Measurements from ENCODE around the gene PKP3. TPM values are rescaled to one million over a fixed set of nuclear protein-coding genes. Genes with fewer than 3 reads are reported as not detected.

Gene PKP3
- total RNA-seq, 1 donor from 2014 or later = 0.85 TPM

- Mint-ChIP-seq H3K36me3 (ENCODE audit: low read depth) (no peaks in the 10 kb centered on the region), H3K27ac (ENCODE audit: unreplicated experiment) (no peak overlapping the region), H3K4me1 (ENCODE audit: low read depth) (peaks cover 20% of the 10 kb centered on the region)
Observed at GRCh38 chr11:371051-371450, 23.0 kb upstream of the PKP3 start.

GRCh38 chr11:371716-372590, 22.1 kb upstream of the PKP3 start:
- no peaks in the 10 kb centered on the region for H3K9me3 Mint-ChIP-seq (ENCODE audit: low read depth)
- no peak overlapping the region for H3K4me3 Mint-ChIP-seq (ENCODE audit: unreplicated experiment)
- peaks cover 4% of the 10 kb centered on the region for H3K27me3 Mint-ChIP-seq (ENCODE audit: low read depth)
- peak; percentile 82 for DNase-seq (ENCODE audit: low spot score)
- H3K36me3 Mint-ChIP-seq (ENCODE audit: low read depth) = no peaks in the 10 kb centered on the region
- H3K27ac Mint-ChIP-seq (ENCODE audit: unreplicated experiment) = no peak overlapping the region
- no peak for TF ChIP-seq CTCF (IDR thresholded peaks at IDR 0.05)
- peaks cover 20% of the 10 kb centered on the region for H3K4me1 Mint-ChIP-seq (ENCODE audit: low read depth)

More at GRCh38 chr11:371051-371450, 23.0 kb upstream of the PKP3 start:
- H3K4me3 Mint-ChIP-seq (ENCODE audit: unreplicated experiment) = peak overlapping the region; percentile 71
- H3K9me3 Mint-ChIP-seq (ENCODE audit: low read depth) = no peaks in the 10 kb centered on the region
- TF ChIP-seq CTCF (IDR thresholded peaks at IDR 0.05) = no peak
- peak; percentile 88 for DNase-seq (ENCODE audit: low spot score)
- peaks cover 4% of the 10 kb centered on the region for H3K27me3 Mint-ChIP-seq (ENCODE audit: low read depth)

- H3K36me3 Mint-ChIP-seq (ENCODE audit: low read depth) = peaks cover 5% of the 10 kb centered on the region
- peaks cover 17% of the 10 kb centered on the region for H3K4me1 Mint-ChIP-seq (ENCODE audit: low read depth)
- no peaks in the 10 kb centered on the region for H3K27me3 Mint-ChIP-seq (ENCODE audit: low read depth)
- no peak overlapping the region for H3K27ac Mint-ChIP-seq (ENCODE audit: unreplicated experiment)
- no peak for TF ChIP-seq CTCF (IDR thresholded peaks at IDR 0.05)
- H3K4me3 Mint-ChIP-seq (ENCODE audit: unreplicated experiment) = no peak overlapping the region
- H3K9me3 Mint-ChIP-seq (ENCODE audit: low read depth) = no peaks in the 10 kb centered on the region
- peak; percentile 91 for DNase-seq (ENCODE audit: low spot score)
Observed at GRCh38 chr11:372809-373715, 20.9 kb upstream of the PKP3 start.

- Mint-ChIP-seq H3K4me3 (ENCODE audit: unreplicated experiment) (no peak overlapping the region), H3K27ac (ENCODE audit: unreplicated experiment) (no peak overlapping the region), H3K36me3 (ENCODE audit: low read depth) (peaks cover 6% of the 10 kb centered on the region), H3K9me3 (ENCODE audit: low read depth) (no peaks in the 10 kb centered on the region), H3K4me1 (ENCODE audit: low read depth) (peaks cover 11% of the 10 kb centered on the region), H3K27me3 (ENCODE audit: low read depth) (no peaks in the 10 kb centered on the region)
- peak; percentile 82 for DNase-seq (ENCODE audit: low spot score)
- TF ChIP-seq CTCF (IDR thresholded peaks at IDR 0.05) = no peak
Observed at GRCh38 chr11:373716-374551, 20.1 kb upstream of the PKP3 start.

All from chondrocyte (in vitro differentiated cells).